Nephron progenitor cell (in vitro differentiated cells): Measurements from ENCODE around the gene CTNNA2.

ENCODE experiments used
- DNase-seq: peaks from one replicate; pipeline ENCODE4 v3.0.0; 2021
- H3K27ac Mint-ChIP-seq: 2 replicates; pipeline ENCODE4 v1.8.0; 2021; ENCODE audit warnings: mild to moderate bottlenecking, moderate library complexity, mixed read lengths
- H3K27me3 Mint-ChIP-seq: 2 replicates; pipeline ENCODE4 v1.8.0; 2021; ENCODE audit warnings: mild to moderate bottlenecking, low read depth, mixed read lengths; ENCODE audit not compliant: poor library complexity
- H3K36me3 Mint-ChIP-seq: 2 replicates; pipeline ENCODE4 v1.8.0; 2021; ENCODE audit warnings: low read depth, mixed read lengths
- H3K4me1 Mint-ChIP-seq: 2 replicates; pipeline ENCODE4 v1.8.0; 2021; ENCODE audit warnings: mixed read lengths
- H3K4me3 Mint-ChIP-seq: 2 replicates; pipeline ENCODE4 v1.8.0; 2021; ENCODE audit warnings: mild to moderate bottlenecking, moderate library complexity, mixed read lengths
- H3K9me3 Mint-ChIP-seq: 2 replicates; pipeline ENCODE4 v1.8.0; 2021; ENCODE audit warnings: mild to moderate bottlenecking, moderate library complexity, mixed read lengths
- CTCF ChIP-seq: fragments of 200-600 bp; sonication (generic); IDR thresholded peaks from 2 replicates; pipeline ENCODE4 v1.5.0; 2021; ENCODE audit warnings: antibody characterized with exemption

The CTNNA2 gene

GRCh38 chr2:79817288-79817687, 304.4 kb downstream of the CTNNA2 start:
- H3K27ac Mint-ChIP-seq = no peak overlapping the region
- peaks cover 6% of the 10 kb centered on the region for H3K9me3 Mint-ChIP-seq
- H3K27me3 Mint-ChIP-seq = no peaks in the 10 kb centered on the region
- H3K4me3 Mint-ChIP-seq = no peak overlapping the region
- peaks cover 5% of the 10 kb centered on the region for H3K4me1 Mint-ChIP-seq
- no peak for DNase-seq
- no peak for TF ChIP-seq CTCF
- no peaks in the 10 kb centered on the region for H3K36me3 Mint-ChIP-seq

- Mint-ChIP-seq H3K36me3 (no peaks in the 10 kb centered on the region), H3K27ac (no peak overlapping the region), H3K9me3 (peaks cover 3% of the 10 kb centered on the region), H3K4me1 (peaks cover 5% of the 10 kb centered on the region), H3K4me3 (no peak overlapping the region), H3K27me3 (no peaks in the 10 kb centered on the region)
- DNase-seq = no peak
- no peak for TF ChIP-seq CTCF
These were observed 307.4 kb downstream of the CTNNA2 start for GRCh38 chr2:79820281-79820680.

GRCh38 chr2:79822136-79822535, 309.3 kb downstream of the CTNNA2 start:
- Mint-ChIP-seq H3K27ac (no peak overlapping the region), H3K4me3 (no peak overlapping the region), H3K4me1 (peaks cover 5% of the 10 kb centered on the region), H3K9me3 (no peaks in the 10 kb centered on the region), H3K27me3 (no peaks in the 10 kb centered on the region), H3K36me3 (no peaks in the 10 kb centered on the region)
- no peak for TF ChIP-seq CTCF
- no peak for DNase-seq

- no peak for TF ChIP-seq CTCF
- no peaks in the 10 kb centered on the region for H3K36me3 Mint-ChIP-seq
- H3K4me3 Mint-ChIP-seq = no peak overlapping the region
- H3K4me1 Mint-ChIP-seq = no peaks in the 10 kb centered on the region
- H3K27ac Mint-ChIP-seq = no peak overlapping the region
- no peak for DNase-seq
- no peaks in the 10 kb centered on the region for H3K27me3 Mint-ChIP-seq
- H3K9me3 Mint-ChIP-seq = no peaks in the 10 kb centered on the region
These were observed 311.4 kb downstream of the CTNNA2 start for GRCh38 chr2:79824086-79824786.

- no peak overlapping the region for H3K27ac Mint-ChIP-seq
- no peak overlapping the region for H3K4me3 Mint-ChIP-seq
- TF ChIP-seq CTCF = no peak
- H3K4me1 Mint-ChIP-seq = peaks cover 29% of the 10 kb centered on the region
- H3K36me3 Mint-ChIP-seq = no peaks in the 10 kb centered on the region
- H3K9me3 Mint-ChIP-seq = no peaks in the 10 kb centered on the region
- DNase-seq = no peak
- H3K27me3 Mint-ChIP-seq = no peaks in the 10 kb centered on the region
These were observed 315.0 kb downstream of the CTNNA2 start for GRCh38 chr2:79827881-79828280.

- no peak overlapping the region for H3K27ac Mint-ChIP-seq
- no peak overlapping the region for H3K4me3 Mint-ChIP-seq
- H3K27me3 Mint-ChIP-seq = no peaks in the 10 kb centered on the region
- H3K36me3 Mint-ChIP-seq = no peaks in the 10 kb centered on the region
- no peak for TF ChIP-seq CTCF
- peak; percentile 7 for DNase-seq
- no peaks in the 10 kb centered on the region for H3K9me3 Mint-ChIP-seq
- peaks cover 37% of the 10 kb centered on the region for H3K4me1 Mint-ChIP-seq
These were observed 317.6 kb downstream of the CTNNA2 start for GRCh38 chr2:79830501-79830900.
